H9 (cell line): Measurements from ENCODE around the gene CYB5A. TPM values are rescaled to one million over a fixed set of nuclear protein-coding genes. Genes with fewer than 3 reads are reported as not detected.
"Not testable (repeated sequence)": the region's sequence is repeated elsewhere in the genome, so short reads cannot be mapped to it uniquely, and the experiment has no call there.

Experiments
- DNase-seq: peaks from one replicate; pipeline ENCODE4 v3.0.0-alpha.2; 2017
- H2AFZ ChIP-seq: one replicate; pipeline ENCODE4 v1.6.1; 2013; ENCODE audit warnings: mild to moderate bottlenecking, low read length, control low read depth, moderate library complexity
- H2AK5ac ChIP-seq: 2 replicates; pipeline ENCODE4 v1.6.1; 2013; ENCODE audit warnings: low read length, control low read depth, mixed read lengths; ENCODE audit not compliant: insufficient read length
- H2BK120ac ChIP-seq: one replicate; pipeline ENCODE4 v1.6.1; 2013; ENCODE audit warnings: low read depth, mild to moderate bottlenecking, low read length, control low read depth, inconsistent platforms; ENCODE audit not compliant: poor library complexity, severe bottlenecking
- H2BK12ac ChIP-seq: 2 replicates; pipeline ENCODE4 v1.6.1; 2013; ENCODE audit warnings: low read length, control low read depth, mixed read lengths, low read depth; ENCODE audit not compliant: insufficient read length
- H2BK15ac ChIP-seq: 2 replicates; pipeline ENCODE4 v1.6.1; 2013; ENCODE audit warnings: low read depth, low read length, control low read depth
- H2BK20ac ChIP-seq: one replicate; pipeline ENCODE4 v1.6.1; 2013; ENCODE audit warnings: low read depth, mild to moderate bottlenecking, low read length, control low read depth, inconsistent platforms; ENCODE audit not compliant: poor library complexity, severe bottlenecking
- H2BK5ac ChIP-seq: 2 replicates; pipeline ENCODE4 v1.6.1; 2013; ENCODE audit warnings: low read length, control low read depth, mixed read lengths; ENCODE audit not compliant: insufficient read length
- H3K14ac ChIP-seq: 2 replicates; pipeline ENCODE4 v1.6.1; 2013; ENCODE audit warnings: low read length, control low read depth; ENCODE audit not compliant: insufficient read depth
- H3K18ac ChIP-seq: 2 replicates; pipeline ENCODE4 v1.6.1; 2013; ENCODE audit warnings: low read depth, mild to moderate bottlenecking, mixed read lengths, low read length, control low read depth; ENCODE audit not compliant: insufficient read length
- H3K23ac ChIP-seq: 2 replicates; pipeline ENCODE4 v1.6.1; 2013; ENCODE audit warnings: low read length, control low read depth, mixed read lengths, low read depth; ENCODE audit not compliant: insufficient read length
- H3K23me2 ChIP-seq: 2 replicates; pipeline ENCODE4 v1.6.1; 2013; ENCODE audit warnings: low read depth, mild to moderate bottlenecking, mixed read lengths, low read length, control low read depth; ENCODE audit not compliant: insufficient read length, poor library complexity, severe bottlenecking
- H3K27ac ChIP-seq: 2 replicates; pipeline ENCODE4 v1.5.1; 2013; ENCODE audit warnings: low read length, control low read depth, mixed read lengths, low read depth; ENCODE audit not compliant: insufficient read length
- H3K27me3 ChIP-seq: 2 replicates; pipeline ENCODE4 v1.6.1; 2013; ENCODE audit warnings: low read length, control low read depth, inconsistent platforms; ENCODE audit not compliant: insufficient read depth
- H3K4ac ChIP-seq: 2 replicates; pipeline ENCODE4 v1.6.1; 2013; ENCODE audit warnings: low read depth, mild to moderate bottlenecking, control low read depth, inconsistent platforms, low read length, moderate library complexity
- H3K4me1 ChIP-seq: 2 replicates; pipeline ENCODE4 v1.6.1; 2013; ENCODE audit warnings: low read length, control low read depth, inconsistent platforms; ENCODE audit not compliant: insufficient read depth
- H3K4me2 ChIP-seq: 2 replicates; pipeline ENCODE4 v1.6.1; 2013; ENCODE audit warnings: low read length, control low read depth, mixed read lengths; ENCODE audit not compliant: insufficient read length, insufficient read depth
- H3K56ac ChIP-seq: 2 replicates; pipeline ENCODE4 v1.6.1; 2013; ENCODE audit warnings: low read depth, mild to moderate bottlenecking, mixed read lengths, low read length, control low read depth; ENCODE audit not compliant: insufficient read length
- H3K79me1 ChIP-seq: 2 replicates; pipeline ENCODE4 v1.6.1; 2013; ENCODE audit warnings: low read depth, mild to moderate bottlenecking, moderate library complexity, low read length, control low read depth, inconsistent platforms; ENCODE audit not compliant: insufficient read depth, poor library complexity, severe bottlenecking
- H3K79me2 ChIP-seq: 2 replicates; pipeline ENCODE4 v1.6.1; 2013; ENCODE audit warnings: low read length, control low read depth, inconsistent platforms; ENCODE audit not compliant: insufficient read depth
- H3K9ac ChIP-seq: 2 replicates; pipeline ENCODE4 v1.6.1; 2013; ENCODE audit warnings: low read length, control low read depth, mixed read lengths; ENCODE audit not compliant: insufficient read length; ENCODE audit errors: extremely low read depth
- H3K9me3 ChIP-seq: one replicate; pipeline ENCODE4 v1.6.1; 2013; ENCODE audit warnings: low read depth, low read length, inconsistent platforms; ENCODE audit not compliant: control insufficient read depth
- H3T11ph ChIP-seq: one replicate; pipeline ENCODE4 v1.6.1; 2013; ENCODE audit warnings: mild to moderate bottlenecking, low read length, control low read depth, inconsistent platforms
- H4K20me1 ChIP-seq: one replicate; pipeline ENCODE4 v1.6.1; 2013; ENCODE audit not compliant: control insufficient read depth, insufficient read length, insufficient read depth
- H4K5ac ChIP-seq: 2 replicates; pipeline ENCODE4 v1.6.1; 2013; ENCODE audit warnings: low read depth, mild to moderate bottlenecking, mixed read lengths, low read length, control low read depth; ENCODE audit not compliant: insufficient read length
- H4K8ac ChIP-seq: replicated peaks from 2 replicates; pipeline ENCODE4 v1.6.1; 2013; ENCODE audit warnings: low read length, control low read depth, mixed read lengths, low read depth; ENCODE audit not compliant: insufficient read length
- H4K91ac ChIP-seq: 2 replicates; pipeline ENCODE4 v1.6.1; 2013; ENCODE audit warnings: low read depth, mild to moderate bottlenecking, moderate library complexity, mixed read lengths, low read length, control low read depth; ENCODE audit not compliant: insufficient read length
- H3K27ac Mint-ChIP-seq, 3 experiments: 2 replicates in 2 of 3; 3 replicates in 1 of 3; pipeline ENCODE4 v1.8.0; 2020 to 2021; ENCODE audit warnings: mixed read lengths in 3 of 3, mild to moderate bottlenecking in 1 of 3, moderate library complexity in 1 of 3
- H3K27me3 Mint-ChIP-seq: 2 replicates; pipeline ENCODE4 v1.8.0; 2021; ENCODE audit warnings: low read depth, mild to moderate bottlenecking, moderate library complexity, mixed read lengths
- H3K36me3 Mint-ChIP-seq, 3 experiments: 2 replicates in 2 of 3; 3 replicates in 1 of 3; pipeline ENCODE4 v1.8.0; 2020 to 2021; ENCODE audit warnings: low read depth in 3 of 3, mixed read lengths in 3 of 3; ENCODE audit not compliant: insufficient read depth in 1 of 3
- H3K4me1 Mint-ChIP-seq, 2 experiments: 2 replicates each; pipeline ENCODE4 v1.8.0; 2020; ENCODE audit warnings: mixed read lengths in 2 of 2
- H3K4me3 Mint-ChIP-seq, 2 experiments: 2 replicates in 1 of 2; 3 replicates in 1 of 2; pipeline ENCODE4 v1.8.0; 2020 to 2021; ENCODE audit warnings: mild to moderate bottlenecking in 2 of 2, mixed read lengths in 2 of 2, moderate library complexity in 1 of 2
- H3K9me3 Mint-ChIP-seq, 2 experiments: 2 replicates in 1 of 2; 3 replicates in 1 of 2; pipeline ENCODE4 v1.8.0; 2020; ENCODE audit warnings: mild to moderate bottlenecking in 2 of 2, mixed read lengths in 2 of 2, moderate library complexity in 1 of 2
- WGBS: extraction: QIAGEN DNeasy Blood & Tissue Kit; methylation state at CpG from one replicate; pipeline ENCODE4 v1.1.7; 2013; ENCODE audit warnings: missing lambda C conversion rate, low lambda C conversion rate, mixed read lengths; ENCODE audit not compliant: insufficient read length; ENCODE audit errors: extremely low coverage; 5-methylcytosine and 5-hydroxymethylcytosine counted together
- total RNA-seq: library from RNA; stranded (reverse); gene quantifications from 2 replicates; pipeline ENCODE4 v1.2.1, GENCODE V29; 2021
- TF ChIP-seq, protein P1 (sequence below): fragments of 200-600 bp; sonication (generic); conservative IDR thresholded peaks from 3 replicates; pipeline ENCODE4 v1.8.0; 2021; ENCODE audit warnings: antibody characterized with exemption, mild to moderate bottlenecking

CYB5A gene
- total RNA-seq, 1 experiment from 2014 or later: 93.2 TPM

DNA sequence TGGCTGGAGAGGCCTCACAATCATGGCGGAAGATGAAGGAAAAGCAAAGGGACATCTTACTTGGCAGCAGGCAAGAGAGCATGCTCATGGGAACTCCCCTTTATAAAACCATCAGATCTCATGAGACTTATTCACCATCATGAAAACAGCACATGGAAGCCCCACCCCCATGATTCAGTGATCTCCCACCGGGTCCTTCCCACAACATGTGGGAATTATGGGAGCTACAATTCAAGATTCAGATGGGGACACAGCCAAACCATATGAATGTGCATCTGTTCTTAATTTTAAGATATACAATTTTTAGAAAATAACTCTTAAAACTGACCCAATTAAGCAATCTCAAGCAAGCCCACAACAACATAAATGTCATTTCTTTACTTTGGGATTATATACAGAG is 36.4 kb upstream of the CYB5A start:
- Histone ChIP-seq H3K14ac (no peak overlapping the region), H3K23ac (no peak overlapping the region), H3K79me2 (no peaks in the 10 kb centered on the region), H3K9ac (no peak overlapping the region), H3K4me1 (no peaks in the 10 kb centered on the region), H3K4me2 (no peak overlapping the region), H2BK20ac (no peak overlapping the region), H2BK5ac (no peak overlapping the region), H3T11ph (no peak overlapping the region), H3K79me1 (no peaks in the 10 kb centered on the region), H3K9me3 (no peaks in the 10 kb centered on the region), H4K91ac (no peak overlapping the region), H2BK12ac (no peak overlapping the region), H4K20me1 (no peaks in the 10 kb centered on the region), H4K5ac (no peak overlapping the region), H3K27ac (no peak overlapping the region), H3K27me3 (no peaks in the 10 kb centered on the region), H2AFZ (no peak overlapping the region), H3K18ac (no peak overlapping the region), H2BK120ac (no peak overlapping the region), H3K56ac (no peak overlapping the region), H3K23me2 (no peaks in the 10 kb centered on the region), H4K8ac (no peak overlapping the region), H2BK15ac (no peak overlapping the region), H2AK5ac (no peak overlapping the region), H3K4ac (no peak overlapping the region)
- Mint-ChIP-seq H3K4me1 (no peaks in the 10 kb centered on the region), H3K27ac (no peak overlapping the region), H3K4me3 (no peak overlapping the region), H3K27me3 (no peaks in the 10 kb centered on the region), H3K9me3 (peaks cover 0 to 2% of the 10 kb centered on the region in 2 experiments; a peak in 2 of 5 replicates), H3K36me3 (no peaks in the 10 kb centered on the region)
- TF ChIP-seq, protein P1, sequence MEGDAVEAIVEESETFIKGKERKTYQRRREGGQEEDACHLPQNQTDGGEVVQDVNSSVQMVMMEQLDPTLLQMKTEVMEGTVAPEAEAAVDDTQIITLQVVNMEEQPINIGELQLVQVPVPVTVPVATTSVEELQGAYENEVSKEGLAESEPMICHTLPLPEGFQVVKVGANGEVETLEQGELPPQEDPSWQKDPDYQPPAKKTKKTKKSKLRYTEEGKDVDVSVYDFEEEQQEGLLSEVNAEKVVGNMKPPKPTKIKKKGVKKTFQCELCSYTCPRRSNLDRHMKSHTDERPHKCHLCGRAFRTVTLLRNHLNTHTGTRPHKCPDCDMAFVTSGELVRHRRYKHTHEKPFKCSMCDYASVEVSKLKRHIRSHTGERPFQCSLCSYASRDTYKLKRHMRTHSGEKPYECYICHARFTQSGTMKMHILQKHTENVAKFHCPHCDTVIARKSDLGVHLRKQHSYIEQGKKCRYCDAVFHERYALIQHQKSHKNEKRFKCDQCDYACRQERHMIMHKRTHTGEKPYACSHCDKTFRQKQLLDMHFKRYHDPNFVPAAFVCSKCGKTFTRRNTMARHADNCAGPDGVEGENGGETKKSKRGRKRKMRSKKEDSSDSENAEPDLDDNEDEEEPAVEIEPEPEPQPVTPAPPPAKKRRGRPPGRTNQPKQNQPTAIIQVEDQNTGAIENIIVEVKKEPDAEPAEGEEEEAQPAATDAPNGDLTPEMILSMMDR: no peak
- no CpG with 5 or more reads among the region's 2 CpGs for WGBS
- no peak for DNase-seq

- not testable (repeated sequence) for H2BK120ac ChIP-seq, H3K27me3 ChIP-seq, H3K23ac ChIP-seq, H2BK5ac ChIP-seq, H3K9ac ChIP-seq, DNase-seq, H3K4ac ChIP-seq, H3K27ac ChIP-seq, H3K9me3 ChIP-seq, H3K27ac Mint-ChIP-seq, H4K8ac ChIP-seq, H4K20me1 ChIP-seq, H3K4me3 Mint-ChIP-seq, H3K23me2 ChIP-seq, H3K4me1 ChIP-seq, H3K56ac ChIP-seq, H3K4me1 Mint-ChIP-seq, H3K4me2 ChIP-seq, H3K14ac ChIP-seq, H2BK20ac ChIP-seq, H2AFZ ChIP-seq, H3K79me1 ChIP-seq, H4K5ac ChIP-seq, H4K91ac ChIP-seq, H3K36me3 Mint-ChIP-seq, H3K79me2 ChIP-seq, H3T11ph ChIP-seq, H3K27me3 Mint-ChIP-seq, H2BK12ac ChIP-seq, H2AK5ac ChIP-seq, H3K18ac ChIP-seq, H3K9me3 Mint-ChIP-seq, H2BK15ac ChIP-seq
- no CpG with 5 or more reads among the region's 3 CpGs for WGBS
Observed at GRCh38 chr18:74326791-74327190, 35.0 kb upstream of the CYB5A start.
